OCI-LY7 (cell line): ENCODE results near the gene PLA2G3.

Experiments used
- EZH2phosphoT487 ChIP-seq: fragments of 200-600 bp; sonication (generic); IDR thresholded peaks from 2 replicates; pipeline ENCODE4 v1.6.1; 2018; ENCODE audit warnings: low read depth, borderline replicate concordance, mild to moderate bottlenecking, mixed run types, antibody characterized with exemption, low read length, moderate library complexity, mixed read lengths
- TF ChIP-seq, protein P1 (sequence below): fragments of 200-600 bp; sonication (generic); conservative IDR thresholded peaks from 2 replicates; pipeline ENCODE4 v1.5.1; 2014; ENCODE audit warnings: mild to moderate bottlenecking, antibody characterized with exemption, low read length, moderate library complexity, mixed read lengths

DNA sequence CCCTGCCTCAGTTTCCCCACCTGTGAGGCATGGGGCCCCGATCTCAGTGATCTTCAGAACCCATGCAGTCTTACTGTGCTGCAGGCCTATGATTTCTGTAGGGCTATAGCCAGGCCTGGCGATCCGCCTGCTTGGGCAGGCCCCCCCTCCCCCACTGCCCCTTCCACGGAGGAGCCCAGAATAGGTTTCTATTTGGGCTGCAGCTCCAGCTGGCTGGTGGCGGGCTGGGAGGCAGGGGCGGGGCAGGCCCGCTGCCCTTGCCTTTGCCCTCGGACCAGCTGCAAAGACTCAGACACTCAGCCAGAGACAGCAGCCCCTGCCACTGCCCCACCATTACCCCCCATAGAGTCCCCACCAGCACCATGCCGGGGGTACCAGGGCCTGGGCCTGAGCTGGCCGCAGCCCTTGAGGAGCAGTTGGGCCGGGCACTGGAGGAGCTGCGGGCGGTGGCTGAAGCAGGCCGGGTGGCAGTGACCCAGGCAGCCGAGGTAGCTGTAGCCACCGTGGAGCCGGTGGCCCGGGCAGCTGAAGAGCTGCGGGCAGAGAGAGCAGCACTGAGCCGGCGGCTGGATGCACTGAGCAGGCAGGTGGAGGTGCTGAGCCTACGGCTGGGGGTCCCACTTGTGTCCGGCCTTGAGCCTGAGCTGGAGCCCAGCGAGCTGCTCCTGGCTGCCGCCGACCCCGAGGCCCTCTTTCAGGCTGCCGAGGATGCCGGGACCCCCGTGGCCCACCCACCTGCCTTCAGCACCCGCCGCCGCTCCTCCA, 47.0 kb downstream of the PLA2G3 start:
- TF ChIP-seq, protein P1, sequence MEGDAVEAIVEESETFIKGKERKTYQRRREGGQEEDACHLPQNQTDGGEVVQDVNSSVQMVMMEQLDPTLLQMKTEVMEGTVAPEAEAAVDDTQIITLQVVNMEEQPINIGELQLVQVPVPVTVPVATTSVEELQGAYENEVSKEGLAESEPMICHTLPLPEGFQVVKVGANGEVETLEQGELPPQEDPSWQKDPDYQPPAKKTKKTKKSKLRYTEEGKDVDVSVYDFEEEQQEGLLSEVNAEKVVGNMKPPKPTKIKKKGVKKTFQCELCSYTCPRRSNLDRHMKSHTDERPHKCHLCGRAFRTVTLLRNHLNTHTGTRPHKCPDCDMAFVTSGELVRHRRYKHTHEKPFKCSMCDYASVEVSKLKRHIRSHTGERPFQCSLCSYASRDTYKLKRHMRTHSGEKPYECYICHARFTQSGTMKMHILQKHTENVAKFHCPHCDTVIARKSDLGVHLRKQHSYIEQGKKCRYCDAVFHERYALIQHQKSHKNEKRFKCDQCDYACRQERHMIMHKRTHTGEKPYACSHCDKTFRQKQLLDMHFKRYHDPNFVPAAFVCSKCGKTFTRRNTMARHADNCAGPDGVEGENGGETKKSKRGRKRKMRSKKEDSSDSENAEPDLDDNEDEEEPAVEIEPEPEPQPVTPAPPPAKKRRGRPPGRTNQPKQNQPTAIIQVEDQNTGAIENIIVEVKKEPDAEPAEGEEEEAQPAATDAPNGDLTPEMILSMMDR, result no peak
- TF ChIP-seq EZH2phosphoT487, result no peak
